GM21529 (cell line): ENCODE results near the gene LCLAT1.
"Not testable (repeated sequence)": the region's sequence is repeated elsewhere in the genome, so short reads cannot be mapped to it uniquely, and the experiment has no call there.

Source experiments
- ATAC-seq: cut with Tn5 transposase; IDR thresholded peaks from one replicate; pipeline ENCODE4 v1.9.1; 2021; ENCODE audit not compliant: unreplicated experiment

Gene LCLAT1

GRCh38 chr2:30484995-30485394, 37.9 kb downstream of the LCLAT1 start:
- ATAC-seq, result no peak

GRCh38 chr2:30486655-30487054, 39.6 kb downstream of the LCLAT1 start:
- ATAC-seq, result no peak

- no peak for ATAC-seq
Measured at GRCh38 chr2:30487603-30488002, 40.6 kb downstream of the LCLAT1 start.

GRCh38 chr2:30488012-30488659, 41.1 kb downstream of the LCLAT1 start:
- ATAC-seq, result no peak

GRCh38 chr2:30491225-30491624, 44.2 kb downstream of the LCLAT1 start:
- no peak for ATAC-seq

GRCh38 chr2:30492185-30492584, 45.1 kb downstream of the LCLAT1 start:
- ATAC-seq, result no peak

GRCh38 chr2:30492619-30493018, 45.6 kb downstream of the LCLAT1 start:
- no peak for ATAC-seq

- ATAC-seq, result no peak
Measured at GRCh38 chr2:30493440-30493839, 46.4 kb downstream of the LCLAT1 start.

- not testable (repeated sequence) for ATAC-seq
Measured at GRCh38 chr2:30495896-30496295, 48.9 kb downstream of the LCLAT1 start.

- no peak for ATAC-seq
Measured at GRCh38 chr2:30499681-30500080, 52.6 kb downstream of the LCLAT1 start.

GRCh38 chr2:30500699-30501098, 53.7 kb downstream of the LCLAT1 start:
- no peak for ATAC-seq

GRCh38 chr2:30502310-30502709, 55.3 kb downstream of the LCLAT1 start:
- ATAC-seq, result no peak

GRCh38 chr2:30503007-30503694, 56.1 kb downstream of the LCLAT1 start:
- ATAC-seq, result no peak

GRCh38 chr2:30503695-30504052, 56.6 kb downstream of the LCLAT1 start:
- no peak for ATAC-seq

GRCh38 chr2:30504731-30505130, 57.7 kb downstream of the LCLAT1 start:
- ATAC-seq, result no peak

- ATAC-seq, result no peak
Measured at GRCh38 chr2:30505500-30506180, 58.6 kb downstream of the LCLAT1 start.

- ATAC-seq, result not testable (repeated sequence)
Measured at GRCh38 chr2:30507460-30507859, 60.4 kb downstream of the LCLAT1 start.

- no peak for ATAC-seq
Measured at GRCh38 chr2:30509716-30510115, 62.7 kb downstream of the LCLAT1 start.

GRCh38 chr2:30510409-30510808, 63.4 kb downstream of the LCLAT1 start:
- ATAC-seq, result no peak

- no peak for ATAC-seq
Measured at GRCh38 chr2:30511122-30512083, 64.4 kb downstream of the LCLAT1 start.

GRCh38 chr2:30512243-30512886, 65.3 kb downstream of the LCLAT1 start:
- ATAC-seq, result no peak
